ENCODE data around the gene SHOC1.
"Not testable (repeated sequence)": the region's sequence is repeated elsewhere in the genome, so short reads cannot be mapped to it uniquely, and the experiment has no call there.

The SHOC1 gene

DNA sequence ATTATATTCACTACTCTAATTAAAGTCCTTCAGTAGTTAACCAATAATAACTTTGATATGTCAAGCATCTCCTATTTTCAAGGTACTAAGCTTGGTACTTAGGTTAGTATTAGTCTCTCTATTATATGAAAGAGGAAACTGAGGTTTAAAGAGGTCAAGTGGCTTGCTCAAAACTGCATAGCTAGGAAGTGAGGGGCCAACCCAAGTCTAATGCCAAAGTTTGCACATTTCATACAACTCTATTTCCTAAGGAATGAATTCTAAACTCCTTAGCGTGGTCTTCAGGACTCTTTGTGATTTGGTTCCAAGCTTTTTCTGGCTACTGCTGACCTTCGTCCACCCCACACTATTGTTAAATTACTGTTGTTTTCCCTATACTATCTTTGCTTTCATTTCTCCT lies 9.9 kb upstream of the SHOC1 start:
- DNase-seq = no peak

DNA sequence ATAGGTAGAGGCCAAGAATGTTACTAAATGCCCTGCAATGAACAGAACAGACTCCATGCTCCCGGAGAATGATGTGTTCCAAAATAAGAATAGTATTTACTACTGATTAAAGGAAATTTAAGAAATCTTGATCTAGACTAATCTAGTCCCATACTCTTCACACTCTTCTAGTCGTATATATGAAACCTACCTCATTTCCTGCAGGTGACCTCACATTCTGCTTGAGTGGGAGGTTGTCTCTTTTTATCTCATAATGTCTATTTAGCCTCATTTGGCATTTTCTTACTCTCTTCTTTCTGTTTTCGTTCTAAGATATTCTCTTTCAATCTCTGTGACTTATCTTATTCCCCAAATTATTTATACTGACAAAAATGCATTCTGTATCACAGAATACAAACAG lies 9.2 kb upstream of the SHOC1 start:
- no peak for DNase-seq

DNA sequence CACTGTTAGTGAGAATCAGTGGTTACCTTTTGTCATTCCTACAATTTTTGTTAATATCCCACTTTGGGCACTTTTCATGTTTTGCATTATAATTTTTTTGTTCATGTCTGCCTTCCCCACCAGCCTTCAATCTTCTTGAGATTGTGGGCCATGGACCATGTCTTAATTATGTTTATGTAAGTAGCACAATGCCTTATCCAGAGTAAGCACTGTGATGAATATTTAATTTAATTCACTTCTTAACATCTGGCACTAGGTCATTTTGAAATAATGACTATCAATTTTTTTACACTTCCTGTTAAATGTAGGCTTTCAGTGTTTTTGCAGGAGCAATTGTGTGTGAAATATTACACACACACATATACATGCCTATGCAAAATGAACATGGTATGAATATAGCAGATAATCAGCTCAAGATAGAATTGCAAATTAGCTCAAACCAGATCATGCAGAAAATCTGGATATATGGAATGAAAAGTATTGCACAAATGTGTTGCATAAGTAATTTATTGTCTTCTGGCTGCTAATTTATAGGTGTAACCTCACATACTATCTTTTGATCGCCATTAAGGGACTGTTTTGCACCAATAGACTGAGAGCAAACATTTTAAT lies 5.3 kb upstream of the SHOC1 start:
- peak; percentile 33 for DNase-seq

DNA sequence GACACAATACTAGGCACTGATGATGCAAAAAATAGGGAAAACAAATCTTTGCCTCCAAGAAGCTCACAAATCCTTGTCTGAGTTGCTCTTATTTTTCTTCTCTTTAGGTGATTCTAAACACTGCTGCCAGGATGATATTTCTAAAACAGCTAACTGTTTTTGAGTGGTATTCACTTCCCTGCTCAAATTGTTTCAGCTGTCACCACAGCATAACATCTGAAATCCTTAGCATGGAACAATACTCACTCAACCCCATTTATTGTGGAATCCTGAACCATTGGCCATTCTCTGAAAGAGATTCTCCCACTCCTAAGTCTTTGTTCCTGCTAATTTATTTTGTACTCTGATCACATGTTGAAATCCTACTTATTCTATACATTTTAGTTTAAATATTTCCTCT lies 4.8 kb upstream of the SHOC1 start:
- DNase-seq = no peak

DNA sequence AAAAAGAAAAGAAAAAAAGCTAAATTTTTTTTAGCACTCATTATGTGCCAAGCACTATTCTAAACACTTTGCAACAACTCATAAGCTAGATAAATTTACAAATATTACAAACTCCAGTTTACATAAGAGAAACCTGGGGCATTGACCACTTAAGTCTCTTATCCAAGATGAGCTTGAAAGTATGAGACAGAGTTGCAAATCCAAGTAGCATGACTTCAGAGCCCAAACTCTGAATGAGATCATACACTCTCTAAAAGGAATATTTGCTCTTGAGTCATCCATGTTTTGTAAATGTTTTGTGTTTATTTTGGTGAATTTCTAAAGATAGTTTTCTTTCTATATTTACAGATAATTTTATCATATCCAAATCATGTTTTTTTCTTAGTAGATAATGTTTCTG lies 4.0 kb upstream of the SHOC1 start:
- DNase-seq = no peak

DNA sequence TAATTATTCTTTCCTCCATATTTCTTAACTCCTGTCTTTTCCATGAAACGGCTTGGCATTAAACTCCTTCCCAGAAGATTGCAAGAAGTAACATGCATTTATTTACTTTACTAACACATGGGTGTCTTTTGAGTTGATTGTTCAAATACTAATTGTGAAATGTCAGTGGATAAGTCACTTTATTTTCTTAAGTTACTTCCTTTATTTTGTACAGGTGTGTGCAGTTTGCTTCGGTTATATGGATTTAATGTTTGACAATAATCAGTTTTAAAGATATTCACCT lies 761 bp upstream of the SHOC1 start:
- DNase-seq = no peak

DNA sequence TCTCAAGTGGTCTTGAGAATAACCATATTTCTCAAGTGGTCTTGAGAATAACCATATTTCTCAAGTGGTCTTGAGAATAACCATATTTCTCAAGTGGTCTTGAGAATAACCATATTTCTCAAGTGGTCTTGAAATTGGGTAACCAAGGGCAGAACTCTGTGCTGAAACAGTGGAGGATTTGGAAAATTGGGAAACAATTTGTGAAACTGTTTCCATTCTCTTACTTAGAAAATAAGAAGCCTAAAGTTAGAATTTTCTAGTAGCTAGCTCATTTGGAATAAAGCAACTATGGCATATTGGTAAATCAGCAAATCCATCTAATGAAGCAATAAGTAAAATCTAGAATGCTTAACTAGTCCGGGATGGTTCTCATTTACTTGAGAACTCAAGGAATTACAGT lies 2.9 kb downstream of the SHOC1 start:
- not testable (repeated sequence) for DNase-seq

DNA sequence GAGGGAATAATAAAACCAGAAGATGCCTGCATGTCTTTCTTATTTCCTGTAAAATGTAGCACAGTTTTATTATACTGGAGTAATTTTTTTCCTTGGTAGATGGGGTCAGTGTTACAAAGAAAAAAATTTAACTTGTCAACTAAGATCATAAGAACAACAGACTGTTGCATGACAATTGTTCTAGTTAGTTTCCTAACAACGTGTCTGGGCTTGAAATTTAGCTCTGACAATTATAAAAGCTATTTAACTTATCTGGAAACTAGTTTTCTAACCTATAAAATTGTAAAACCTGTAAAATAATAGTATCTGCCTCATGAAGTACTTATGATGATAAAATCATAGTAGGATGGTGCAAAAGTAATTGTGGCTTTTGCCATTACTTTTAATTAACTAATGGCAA lies 4.9 kb downstream of the SHOC1 start:
- no peak for DNase-seq

DNA sequence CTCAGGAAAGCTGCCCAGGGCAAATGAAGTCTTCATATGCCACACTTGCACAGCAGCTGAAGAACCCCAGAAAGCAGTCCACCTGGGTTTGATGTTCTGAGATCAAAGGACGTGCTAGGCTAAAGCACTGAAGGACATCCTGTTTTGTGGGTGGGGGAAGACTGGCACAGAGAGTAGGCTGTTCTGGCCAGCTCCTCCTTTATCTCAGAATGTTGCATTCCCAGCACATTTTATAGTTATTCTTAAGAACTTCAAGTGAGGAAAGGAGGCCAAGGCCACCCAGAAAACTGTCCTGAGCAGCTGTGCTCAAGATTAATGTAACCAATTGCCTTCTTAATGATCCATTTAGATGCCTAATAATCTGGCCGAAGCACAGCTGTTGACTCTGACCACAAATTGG lies 10.9 kb downstream of the SHOC1 start:
- no peak for DNase-seq

DNA sequence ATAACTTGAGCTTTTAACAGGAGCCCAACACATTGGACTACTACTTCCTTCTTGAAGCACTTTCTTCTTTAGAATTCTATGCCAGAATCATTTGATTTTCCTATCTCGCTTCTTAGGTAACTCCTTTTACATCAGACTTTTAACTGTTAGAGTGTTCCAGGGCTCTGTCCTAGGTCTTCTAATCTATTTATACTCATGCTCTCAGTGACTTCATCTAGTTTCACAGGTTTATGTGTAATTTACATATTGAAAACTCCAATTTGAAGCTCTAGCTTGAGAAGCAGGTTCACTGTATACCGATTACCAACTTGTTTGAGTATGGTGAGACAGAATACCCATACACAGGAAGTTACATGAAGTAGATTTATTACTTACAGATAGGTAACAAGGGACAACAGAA lies 11.3 kb downstream of the SHOC1 start:
- no peak for DNase-seq

DNA sequence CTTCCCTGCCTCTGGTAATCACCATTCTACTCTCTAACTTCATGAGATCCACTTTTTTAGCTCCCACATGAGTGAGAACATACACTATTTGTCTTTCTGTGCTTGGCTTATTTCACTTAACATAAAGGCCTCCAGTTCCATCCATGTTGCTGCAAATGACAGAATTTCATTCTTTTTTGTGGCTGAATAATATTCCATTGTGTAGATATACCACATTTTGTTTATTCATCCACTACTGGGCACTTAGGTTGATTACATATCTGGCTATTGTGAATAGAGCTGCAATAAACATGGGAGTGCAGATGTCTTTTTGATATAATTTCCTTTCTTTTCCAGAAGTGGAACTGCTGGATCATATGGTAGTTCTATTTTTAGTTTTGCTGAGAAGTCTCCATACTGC lies 28.7 kb downstream of the SHOC1 start:
- no peak for DNase-seq

DNA sequence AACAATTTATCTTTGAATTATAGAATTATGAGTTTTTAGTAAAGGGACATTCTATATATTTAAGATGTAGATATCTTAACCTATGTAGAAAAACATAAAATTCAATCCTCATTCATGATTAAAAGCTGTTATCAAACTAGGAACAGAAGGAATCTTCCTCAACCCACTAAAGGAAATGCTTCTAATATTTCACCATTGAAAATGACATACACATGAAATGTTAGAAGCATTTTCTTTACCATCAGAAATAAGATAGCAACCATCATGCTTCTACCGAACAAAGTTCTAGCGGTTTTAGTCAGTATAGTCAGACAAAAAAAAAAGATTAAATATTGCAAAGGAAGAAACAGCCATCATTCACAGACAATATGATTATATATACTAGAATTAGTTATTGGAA lies 32.2 kb downstream of the SHOC1 start:
- DNase-seq = no peak

DNA sequence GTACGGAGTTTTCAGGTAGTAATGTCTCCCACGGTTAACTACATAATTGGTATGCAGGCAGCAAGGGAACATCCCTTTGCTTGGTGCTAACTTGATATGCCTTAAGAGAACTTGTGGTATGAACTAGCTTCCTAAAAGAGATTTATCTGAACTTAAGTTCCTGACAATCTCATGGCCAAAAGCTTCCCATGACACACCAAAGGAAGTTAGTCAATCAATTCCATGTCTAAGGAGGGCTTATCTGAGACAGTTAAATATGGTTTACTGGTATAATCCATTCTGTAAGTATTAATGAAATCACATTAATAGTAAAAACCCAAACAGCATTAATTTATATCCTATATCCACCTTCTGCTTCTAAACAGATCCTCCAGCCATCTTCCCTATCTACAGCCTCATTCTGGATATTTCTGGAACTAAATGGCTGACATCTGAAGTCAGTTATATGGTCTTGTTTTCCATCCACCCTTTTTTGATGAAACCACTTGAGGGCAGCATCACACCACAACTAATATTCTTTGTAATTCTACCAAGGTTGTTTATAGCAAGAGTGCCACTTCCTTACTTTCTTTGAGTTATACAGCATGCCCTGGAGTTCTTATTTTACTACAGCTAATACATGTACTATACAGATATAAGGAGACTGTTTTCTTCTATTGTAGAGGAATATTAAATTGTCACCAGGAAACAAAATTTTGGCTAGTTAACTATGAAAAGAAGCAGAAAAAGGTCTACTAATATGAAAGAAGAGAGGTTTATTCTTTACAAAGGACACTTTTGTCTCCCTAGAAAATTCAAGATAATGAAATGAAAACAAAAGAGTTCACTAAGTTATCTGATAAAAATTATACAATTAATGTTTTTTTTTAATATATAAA lies 34.7 kb downstream of the SHOC1 start:
- DNase-seq = peak; percentile 43

DNA sequence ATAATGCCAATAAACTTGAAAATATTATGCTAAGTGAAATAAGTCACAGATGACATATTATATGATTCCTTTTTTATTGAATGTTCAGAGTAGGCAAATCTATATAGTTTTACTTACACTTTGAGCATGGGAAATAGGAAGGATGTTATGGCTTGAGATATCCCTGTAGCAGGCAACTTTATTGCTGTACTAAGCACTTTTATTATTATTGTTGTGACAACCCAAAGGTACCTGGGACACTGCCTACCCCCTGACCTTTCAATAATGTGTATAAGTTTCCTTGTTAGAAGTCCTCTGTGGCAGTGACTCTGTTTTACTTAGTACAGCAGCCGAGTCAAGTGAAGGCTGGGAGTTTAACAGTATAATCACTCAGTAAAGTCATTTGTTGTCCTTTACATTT lies 39.9 kb downstream of the SHOC1 start:
- DNase-seq = no peak

DNA sequence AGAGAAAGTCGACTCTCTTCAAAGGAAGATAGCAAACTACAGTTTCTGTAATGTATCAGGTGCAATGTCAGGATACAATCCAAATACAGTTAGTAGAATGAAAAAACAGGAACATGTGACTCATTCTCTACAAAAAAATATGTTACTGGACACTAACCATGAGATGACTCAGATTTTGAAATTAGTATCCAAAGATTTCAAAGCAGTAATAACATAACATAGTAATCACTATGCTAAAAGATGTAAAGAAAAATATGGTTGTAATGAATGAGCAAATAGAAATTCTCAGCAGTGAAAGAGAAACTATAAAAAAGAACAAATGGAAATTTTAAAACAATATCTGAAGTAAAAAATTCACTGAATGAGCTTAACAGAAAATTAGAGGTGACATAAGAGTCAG lies 42.3 kb downstream of the SHOC1 start:
- no peak for DNase-seq
